Endothelial cell (in vitro differentiated cells): Measurements from ENCODE around the gene MRPS11. TPM values are rescaled to one million over a fixed set of nuclear protein-coding genes. Genes with fewer than 3 reads are reported as not detected.

ENCODE experiments used
- DNase-seq: peaks from one replicate; pipeline ENCODE4 v3.0.0; 2021; ENCODE audit warnings: low spot score
- H3K27ac Mint-ChIP-seq: one replicate; pipeline ENCODE4 v1.8.0; 2021; ENCODE audit warnings: mixed read lengths, inconsistent platforms; ENCODE audit not compliant: unreplicated experiment
- H3K27me3 Mint-ChIP-seq: one replicate; pipeline ENCODE4 v1.8.0; 2021; ENCODE audit warnings: mild to moderate bottlenecking, moderate library complexity, mixed read lengths, inconsistent platforms; ENCODE audit not compliant: unreplicated experiment
- H3K36me3 Mint-ChIP-seq: one replicate; pipeline ENCODE4 v1.8.0; 2021; ENCODE audit warnings: mild to moderate bottlenecking, low read depth, mixed read lengths, inconsistent platforms; ENCODE audit not compliant: unreplicated experiment
- H3K4me1 Mint-ChIP-seq: one replicate; pipeline ENCODE4 v1.8.0; 2021; ENCODE audit warnings: mild to moderate bottlenecking, mixed read lengths, inconsistent platforms; ENCODE audit not compliant: unreplicated experiment
- H3K4me3 Mint-ChIP-seq: one replicate; pipeline ENCODE4 v1.8.0; 2021; ENCODE audit warnings: mild to moderate bottlenecking, mixed read lengths, inconsistent platforms; ENCODE audit not compliant: unreplicated experiment
- H3K9me3 Mint-ChIP-seq: one replicate; pipeline ENCODE4 v1.8.0; 2021; ENCODE audit warnings: mixed read lengths, inconsistent platforms; ENCODE audit not compliant: unreplicated experiment
- CTCF ChIP-seq: fragments of 200-600 bp; sonication (generic); IDR thresholded peaks from one replicate; pipeline ENCODE4 v1.5.0; 2021; ENCODE audit warnings: antibody characterized with exemption; ENCODE audit not compliant: unreplicated experiment
- total RNA-seq: library from RNA; stranded (reverse); fragmentation: NEBNext Ultra II Directional; extraction: Animal tissue kit (Norgen Biotek cat#: 25700); gene quantifications from one replicate; pipeline ENCODE4 v1.2.1, GENCODE V29; 2021; ENCODE audit not compliant: unreplicated experiment

Gene MRPS11
- total RNA-seq, 1 donor from 2014 or later: 42.9 TPM

GRCh38 chr15:88448991-88449461, 18.5 kb upstream of the MRPS11 start:
- H3K36me3 Mint-ChIP-seq: no peaks in the 10 kb centered on the region
- DNase-seq: no peak
- no peaks in the 10 kb centered on the region for H3K4me1 Mint-ChIP-seq
- no peak for TF ChIP-seq CTCF
- no peaks in the 10 kb centered on the region for H3K9me3 Mint-ChIP-seq
- H3K27me3 Mint-ChIP-seq: no peaks in the 10 kb centered on the region
- H3K4me3 Mint-ChIP-seq: no peak overlapping the region
- no peak overlapping the region for H3K27ac Mint-ChIP-seq

DNA sequence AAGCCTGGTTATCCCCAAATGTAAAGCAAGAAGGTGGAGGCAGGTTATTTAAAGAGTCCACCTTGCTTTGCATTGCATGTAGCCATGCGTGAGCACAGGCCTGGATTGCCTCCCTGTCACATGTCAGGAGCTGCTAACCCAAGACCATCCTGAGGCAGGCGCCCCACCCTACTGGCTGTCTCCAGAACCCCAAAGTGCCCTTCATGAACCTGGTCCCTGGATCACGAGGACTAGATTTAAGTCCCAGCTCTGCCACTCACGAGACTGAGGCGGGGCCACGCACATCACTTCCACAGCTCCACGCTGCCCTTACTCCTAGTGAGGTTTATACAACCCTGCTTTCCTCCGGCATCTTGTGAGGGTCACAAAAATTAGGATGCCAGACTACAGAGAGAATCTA, 17.9 kb upstream of the MRPS11 start:
- Mint-ChIP-seq H3K4me1 (peaks cover 3% of the 10 kb centered on the region), H3K36me3 (no peaks in the 10 kb centered on the region), H3K4me3 (no peak overlapping the region), H3K27me3 (peaks cover under 1% of the 10 kb centered on the region), H3K9me3 (no peaks in the 10 kb centered on the region), H3K27ac (no peak overlapping the region)
- TF ChIP-seq CTCF: no peak
- DNase-seq: no peak

DNA sequence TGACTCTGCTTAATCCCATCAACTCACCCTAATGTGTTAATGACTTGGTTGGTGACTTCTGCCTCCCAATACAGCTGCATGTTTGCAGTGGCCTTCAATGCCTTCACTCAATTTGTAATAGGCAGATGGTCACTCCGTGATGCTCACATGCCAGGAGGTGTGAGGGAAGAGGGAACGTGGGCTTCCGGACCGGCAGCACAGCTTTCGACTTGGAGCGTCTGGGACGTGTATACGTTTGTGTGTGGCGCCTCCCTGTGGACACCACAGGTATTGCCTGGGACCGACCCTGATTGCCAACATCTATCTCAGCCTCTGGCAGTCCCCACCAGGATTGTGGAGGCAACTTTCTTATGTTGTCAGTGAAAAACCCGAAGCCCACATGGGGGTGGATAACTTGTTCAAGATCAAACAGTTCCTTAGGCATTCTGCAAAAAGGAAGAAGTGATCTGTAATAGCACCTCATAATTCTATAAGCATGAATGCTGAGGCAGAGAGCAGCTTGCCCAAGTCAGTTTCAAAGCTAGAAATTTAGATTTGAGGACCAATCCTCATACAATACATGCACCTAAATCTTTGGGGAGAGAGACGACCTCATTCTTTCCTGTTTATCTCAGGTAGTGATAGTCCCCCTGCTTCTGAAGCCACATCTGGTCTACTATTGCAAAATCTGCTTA, 17.2 kb upstream of the MRPS11 start:
- H3K4me1 Mint-ChIP-seq: peaks cover 5% of the 10 kb centered on the region
- H3K9me3 Mint-ChIP-seq: no peaks in the 10 kb centered on the region
- peak; percentile 93 for TF ChIP-seq CTCF
- no peaks in the 10 kb centered on the region for H3K36me3 Mint-ChIP-seq
- H3K4me3 Mint-ChIP-seq: no peak overlapping the region
- no peak overlapping the region for H3K27ac Mint-ChIP-seq
- peak; percentile 93 for DNase-seq
- H3K27me3 Mint-ChIP-seq: peaks cover 1% of the 10 kb centered on the region

DNA sequence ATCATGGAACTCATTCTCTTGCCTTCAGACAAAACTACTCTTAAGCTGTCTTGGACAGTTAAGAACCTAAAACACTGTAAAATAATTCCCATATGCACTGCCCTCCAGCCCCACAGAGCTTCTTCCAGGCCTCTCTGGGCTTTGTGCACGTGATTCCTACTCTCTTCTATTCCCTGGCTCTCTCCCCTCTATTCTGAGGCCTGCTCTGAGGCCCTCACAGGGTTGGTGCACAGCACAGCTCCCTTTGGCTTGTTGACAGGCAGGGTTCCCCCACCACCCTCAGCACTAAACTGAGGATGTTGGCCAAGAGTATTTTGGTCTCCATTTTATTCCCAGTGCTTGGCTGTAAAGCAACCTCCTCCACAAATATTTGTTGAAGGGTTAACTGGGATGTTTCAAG, 13.9 kb upstream of the MRPS11 start:
- Mint-ChIP-seq H3K4me3 (no peak overlapping the region), H3K9me3 (no peaks in the 10 kb centered on the region), H3K27me3 (peaks cover 1% of the 10 kb centered on the region), H3K36me3 (no peaks in the 10 kb centered on the region), H3K27ac (no peak overlapping the region), H3K4me1 (peaks cover 5% of the 10 kb centered on the region)
- no peak for TF ChIP-seq CTCF
- no peak for DNase-seq

- Mint-ChIP-seq H3K9me3 (no peaks in the 10 kb centered on the region), H3K36me3 (no peaks in the 10 kb centered on the region), H3K4me1 (peaks cover 5% of the 10 kb centered on the region), H3K27ac (no peak overlapping the region), H3K27me3 (peaks cover 1% of the 10 kb centered on the region), H3K4me3 (no peak overlapping the region)
- DNase-seq: no peak
- TF ChIP-seq CTCF: no peak
Observed at GRCh38 chr15:88454236-88454635, 13.3 kb upstream of the MRPS11 start.
